ENCODE measurements around the gene SGCD. TPM values are rescaled to one million over a fixed set of nuclear protein-coding genes. Genes with fewer than 3 reads are reported as not detected.

SGCD gene
- total RNA-seq, 1 experiment from 2014 or later, result not detected

GRCh38 chr5:156431956-156432829 lies 105.2 kb downstream of the SGCD start:
- no peaks in the 10 kb centered on the region for H3K4me1 ChIP-seq (ENCODE audit: control insufficient read depth in 1 of 2, insufficient read depth in 2 of 2, low read length in 2 of 2)
- no TSS peak for BruUV-seq (replicated peaks)
- peaks cover 0 to 3% of the 10 kb centered on the region in 2 experiments; a peak in 2 of 4 replicates for H3K9me3 ChIP-seq (ENCODE audit: control insufficient read depth in 1 of 2, insufficient read depth in 1 of 2, low read depth in 1 of 2, low read length in 2 of 2)
- POLR2A ChIA-PET, result no interaction called here
- DNase-seq (ENCODE audit: low read depth, low spot score), result no peak
- no peak for TF ChIP-seq SRF (IDR thresholded peaks at IDR 0.05; ENCODE audit: low read depth)
- TF ChIP-seq, protein P1, sequence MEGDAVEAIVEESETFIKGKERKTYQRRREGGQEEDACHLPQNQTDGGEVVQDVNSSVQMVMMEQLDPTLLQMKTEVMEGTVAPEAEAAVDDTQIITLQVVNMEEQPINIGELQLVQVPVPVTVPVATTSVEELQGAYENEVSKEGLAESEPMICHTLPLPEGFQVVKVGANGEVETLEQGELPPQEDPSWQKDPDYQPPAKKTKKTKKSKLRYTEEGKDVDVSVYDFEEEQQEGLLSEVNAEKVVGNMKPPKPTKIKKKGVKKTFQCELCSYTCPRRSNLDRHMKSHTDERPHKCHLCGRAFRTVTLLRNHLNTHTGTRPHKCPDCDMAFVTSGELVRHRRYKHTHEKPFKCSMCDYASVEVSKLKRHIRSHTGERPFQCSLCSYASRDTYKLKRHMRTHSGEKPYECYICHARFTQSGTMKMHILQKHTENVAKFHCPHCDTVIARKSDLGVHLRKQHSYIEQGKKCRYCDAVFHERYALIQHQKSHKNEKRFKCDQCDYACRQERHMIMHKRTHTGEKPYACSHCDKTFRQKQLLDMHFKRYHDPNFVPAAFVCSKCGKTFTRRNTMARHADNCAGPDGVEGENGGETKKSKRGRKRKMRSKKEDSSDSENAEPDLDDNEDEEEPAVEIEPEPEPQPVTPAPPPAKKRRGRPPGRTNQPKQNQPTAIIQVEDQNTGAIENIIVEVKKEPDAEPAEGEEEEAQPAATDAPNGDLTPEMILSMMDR (IDR thresholded peaks at IDR 0.05 in 2 of 3, conservative IDR thresholded peaks at IDR 0.05 in 1 of 3; ENCODE audit: borderline replicate concordance in 1 of 3, insufficient read depth in 1 of 3, low read depth in 2 of 3, low read length in 2 of 3), result no peak
- TF ChIP-seq REST (IDR thresholded peaks at IDR 0.05; ENCODE audit: low read depth), result no peak
- TF ChIP-seq CBX3 (IDR thresholded peaks at IDR 0.05; ENCODE audit: low read depth), result no peak
- TF ChIP-seq POLR2A (IDR thresholded peaks at IDR 0.05; ENCODE audit: borderline replicate concordance, extremely low read depth, insufficient read depth, insufficient read length), result no peak
- intact Hi-C loops (cut with micrococcal nuclease), result no loop called here
- no peak overlapping the region for H3K4me3 ChIP-seq (replicated peaks in 1 of 2; ENCODE audit: low read depth in 1 of 2, low read length in 2 of 2)
- H3K79me2 ChIP-seq (ENCODE audit: insufficient read depth, low read length), result no peaks in the 10 kb centered on the region
- H3K4me2 ChIP-seq (ENCODE audit: low read length), result no peak overlapping the region
- H3K27me3 ChIP-seq (ENCODE audit: insufficient read depth, low read length), result no peaks in the 10 kb centered on the region
- CTCF ChIA-PET, result no interaction called here
- RAD21 ChIA-PET (ENCODE audit: low non-redundant PET in 1 of 2, low total read pairs in 2 of 2, uncharacterized antibody in 2 of 2, unreplicated experiment in 2 of 2), result no interaction called here
- H4K20me1 ChIP-seq (ENCODE audit: insufficient read depth), result no peaks in the 10 kb centered on the region
- no peak overlapping the region for H3K27ac ChIP-seq (ENCODE audit: low read depth, low read length)
- no peak overlapping the region for H3K9ac ChIP-seq (ENCODE audit: low read length)
- no peak overlapping the region for H2AFZ ChIP-seq (ENCODE audit: low read depth, low read length, poor library complexity, severe bottlenecking)
- H3K36me3 ChIP-seq (ENCODE audit: control insufficient read depth in 1 of 2, insufficient read depth in 2 of 2, low read length in 2 of 2), result no peaks in the 10 kb centered on the region
- ATAC-seq, result no peak
- H3K9me2 ChIP-seq (ENCODE audit: insufficient read depth), result no peaks in the 10 kb centered on the region

All from HCT116 (cell line).